GM13976 (cell line): ENCODE measurements around the gene SHH.

Experiments used
- DNase-seq: peaks from one replicate; pipeline ENCODE4 v3.0.0; 2012; ENCODE audit warnings: low spot score
- in situ Hi-C: fragments of 300-500 bp; cut with MboI; formaldehyde crosslinking; loops from one replicate; pipeline ENCODE4 v1.12.0; 2022; ENCODE audit warnings: low sequenced_read_pairs, mixed read lengths, inconsistent platforms; ENCODE audit not compliant: unreplicated experiment
- TF ChIP-seq, protein P1 (sequence below): IDR thresholded peaks from 2 replicates; pipeline ENCODE4 v1.5.1; 2012; ENCODE audit warnings: borderline replicate concordance, mild to moderate bottlenecking; ENCODE audit not compliant: insufficient read depth; ENCODE audit errors: extremely low read depth, missing control alignments, control extremely low read depth

SHH gene

DNA sequence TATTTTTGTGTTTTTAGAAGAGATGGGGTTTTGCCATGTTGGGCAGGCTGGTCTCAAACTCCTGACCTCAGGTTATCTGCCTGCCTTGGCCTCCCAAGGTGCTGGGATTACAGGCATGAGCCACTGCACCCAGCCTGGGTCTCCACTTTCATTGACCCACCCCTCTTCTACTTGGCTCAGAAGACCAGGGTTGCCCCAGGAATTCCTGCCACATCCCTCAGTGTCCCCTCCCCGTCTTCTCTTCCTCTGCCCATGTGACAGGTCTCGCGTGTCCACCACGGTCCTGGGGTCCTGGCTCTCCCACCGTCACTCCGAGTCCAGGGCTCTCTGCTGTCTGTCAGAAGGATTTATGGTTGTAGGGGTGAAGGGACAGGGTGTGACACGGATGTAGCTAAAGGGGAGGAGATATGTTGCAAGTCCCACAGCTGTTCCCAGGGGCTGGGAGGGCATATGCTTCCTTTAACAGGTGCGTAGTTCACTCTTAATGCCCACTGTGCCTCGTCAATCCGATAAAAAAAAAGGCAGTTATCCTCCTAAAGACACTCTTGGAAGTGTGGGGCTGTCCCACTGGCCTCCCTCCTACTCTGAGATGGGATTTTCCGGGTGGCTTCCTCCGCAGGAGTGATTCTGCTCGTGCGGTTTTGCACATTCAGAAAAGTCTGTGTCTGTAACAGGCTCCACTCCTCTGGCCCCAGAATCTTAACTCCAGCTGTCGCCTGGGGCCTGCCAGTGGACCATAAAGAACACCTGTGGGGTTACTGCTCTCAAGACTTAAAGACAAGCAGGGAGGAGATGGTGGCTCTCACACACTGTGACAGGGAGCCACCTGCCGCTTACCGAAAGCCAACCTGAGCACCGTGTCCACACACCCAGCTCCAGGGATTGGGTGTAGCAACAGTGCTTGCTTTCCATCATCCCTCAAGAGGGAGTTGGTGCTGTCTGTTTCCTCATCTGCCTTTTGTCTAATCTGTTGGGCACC, 36.7 kb upstream of the SHH start:
- in situ Hi-C loops: no loop called here
- no peak for DNase-seq
- TF ChIP-seq, protein P1, sequence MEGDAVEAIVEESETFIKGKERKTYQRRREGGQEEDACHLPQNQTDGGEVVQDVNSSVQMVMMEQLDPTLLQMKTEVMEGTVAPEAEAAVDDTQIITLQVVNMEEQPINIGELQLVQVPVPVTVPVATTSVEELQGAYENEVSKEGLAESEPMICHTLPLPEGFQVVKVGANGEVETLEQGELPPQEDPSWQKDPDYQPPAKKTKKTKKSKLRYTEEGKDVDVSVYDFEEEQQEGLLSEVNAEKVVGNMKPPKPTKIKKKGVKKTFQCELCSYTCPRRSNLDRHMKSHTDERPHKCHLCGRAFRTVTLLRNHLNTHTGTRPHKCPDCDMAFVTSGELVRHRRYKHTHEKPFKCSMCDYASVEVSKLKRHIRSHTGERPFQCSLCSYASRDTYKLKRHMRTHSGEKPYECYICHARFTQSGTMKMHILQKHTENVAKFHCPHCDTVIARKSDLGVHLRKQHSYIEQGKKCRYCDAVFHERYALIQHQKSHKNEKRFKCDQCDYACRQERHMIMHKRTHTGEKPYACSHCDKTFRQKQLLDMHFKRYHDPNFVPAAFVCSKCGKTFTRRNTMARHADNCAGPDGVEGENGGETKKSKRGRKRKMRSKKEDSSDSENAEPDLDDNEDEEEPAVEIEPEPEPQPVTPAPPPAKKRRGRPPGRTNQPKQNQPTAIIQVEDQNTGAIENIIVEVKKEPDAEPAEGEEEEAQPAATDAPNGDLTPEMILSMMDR: no peak

- no peak for DNase-seq
- TF ChIP-seq, protein P1: no peak
- in situ Hi-C loops: no loop called here
Measured at GRCh38 chr7:155847821-155848435, 35.7 kb upstream of the SHH start.

DNA sequence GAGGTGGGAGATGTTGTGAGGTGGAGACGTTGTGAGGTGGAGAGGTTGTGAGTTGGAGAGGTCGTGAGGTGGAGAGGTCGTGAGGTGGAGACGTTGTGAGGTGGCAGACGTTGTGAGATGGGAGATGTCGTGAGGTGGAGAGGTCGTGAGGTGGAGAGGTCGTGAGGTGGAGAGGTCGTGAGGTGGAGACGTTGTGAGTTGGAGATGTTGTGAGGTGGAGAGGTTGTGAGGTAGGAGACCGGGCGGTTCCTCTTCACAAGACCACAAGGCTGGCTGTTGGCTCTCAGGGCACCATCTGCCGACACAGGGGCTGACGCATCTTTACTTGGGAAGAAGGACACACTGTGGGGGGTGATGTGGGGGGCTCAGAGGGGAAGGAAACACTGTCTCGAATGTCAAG, 34.7 kb upstream of the SHH start:
- in situ Hi-C loops: no loop called here
- TF ChIP-seq, protein P1: no peak
- DNase-seq: no peak

DNA sequence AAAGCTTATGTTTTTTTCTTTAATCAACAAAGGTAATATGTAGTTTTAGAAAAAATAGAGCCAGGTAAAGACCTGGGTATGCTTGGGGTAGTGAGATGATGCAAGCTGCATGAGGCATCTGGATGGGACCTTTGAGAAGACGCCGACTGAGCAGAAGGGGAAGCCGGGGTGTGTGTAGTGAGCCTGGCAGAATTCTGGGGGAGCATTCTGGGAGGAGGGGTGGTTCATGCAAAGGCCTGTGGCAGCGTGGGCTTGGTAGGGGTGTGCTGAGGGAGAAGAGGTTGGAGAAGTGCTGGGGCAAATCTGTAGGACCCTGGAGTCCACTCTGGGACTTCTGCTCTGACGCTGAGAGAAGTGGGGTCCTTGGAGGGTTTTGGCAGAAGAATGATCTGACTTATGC, 33.9 kb upstream of the SHH start:
- TF ChIP-seq, protein P1: no peak
- DNase-seq: no peak
- in situ Hi-C loops: no loop called here

- TF ChIP-seq, protein P1: no peak
- DNase-seq: no peak
- in situ Hi-C loops: no loop called here
Measured at GRCh38 chr7:155845226-155845625, 33.0 kb upstream of the SHH start.

- in situ Hi-C loops: no loop called here
- no peak for DNase-seq
- TF ChIP-seq, protein P1: no peak
Measured at GRCh38 chr7:155844526-155844925, 32.3 kb upstream of the SHH start.
